Measurements from ENCODE around the gene C12orf75.

C12orf75 gene

DNA sequence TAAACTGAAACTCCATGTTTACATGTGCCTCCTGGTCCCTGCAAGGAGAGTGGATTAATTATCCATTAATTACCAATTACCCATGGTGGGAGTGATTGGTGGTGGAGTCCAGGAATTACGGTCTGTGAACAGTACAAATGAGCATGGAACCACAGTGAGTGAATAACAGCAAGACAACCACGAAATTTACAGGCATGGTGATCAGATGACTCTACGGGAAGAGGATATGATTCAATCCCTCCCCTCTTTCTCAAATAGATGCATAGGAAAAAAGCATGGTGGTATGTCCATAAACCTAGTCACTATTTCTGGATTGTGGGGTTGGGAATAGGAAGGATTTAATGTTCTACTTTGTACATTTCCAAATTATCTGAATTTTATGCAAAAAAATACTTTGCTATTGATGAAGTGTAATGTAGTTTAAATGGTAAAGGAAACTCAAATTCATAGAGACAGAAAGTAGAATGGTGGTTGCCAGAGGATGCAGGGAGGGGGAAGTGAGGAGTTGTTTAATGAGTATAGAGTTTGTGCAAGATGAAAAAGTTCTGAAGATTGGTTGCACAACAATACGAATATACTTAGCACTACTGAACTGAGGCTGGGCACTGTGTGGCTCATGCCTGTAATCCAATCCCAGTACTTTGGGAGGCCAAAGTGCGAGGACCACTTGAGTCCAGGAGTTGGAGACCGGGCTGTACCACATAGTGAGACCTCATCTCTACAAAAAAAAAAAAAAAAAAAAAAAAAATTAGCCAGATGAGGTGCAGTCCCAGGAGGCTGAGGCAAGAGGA lies 41.2 kb upstream of the C12orf75 start:
- DNase-seq (ENCODE audit: extremely low spot score) = no peak
- ChIA-PET POLR2A (no interaction called here), CTCF (interaction anchor here (0.9 kb wide), 1 partner anchor 31 kb away, joined by 3 read pairs; no protein-coding TSS in a partner anchor)
- TF ChIP-seq, protein P1, sequence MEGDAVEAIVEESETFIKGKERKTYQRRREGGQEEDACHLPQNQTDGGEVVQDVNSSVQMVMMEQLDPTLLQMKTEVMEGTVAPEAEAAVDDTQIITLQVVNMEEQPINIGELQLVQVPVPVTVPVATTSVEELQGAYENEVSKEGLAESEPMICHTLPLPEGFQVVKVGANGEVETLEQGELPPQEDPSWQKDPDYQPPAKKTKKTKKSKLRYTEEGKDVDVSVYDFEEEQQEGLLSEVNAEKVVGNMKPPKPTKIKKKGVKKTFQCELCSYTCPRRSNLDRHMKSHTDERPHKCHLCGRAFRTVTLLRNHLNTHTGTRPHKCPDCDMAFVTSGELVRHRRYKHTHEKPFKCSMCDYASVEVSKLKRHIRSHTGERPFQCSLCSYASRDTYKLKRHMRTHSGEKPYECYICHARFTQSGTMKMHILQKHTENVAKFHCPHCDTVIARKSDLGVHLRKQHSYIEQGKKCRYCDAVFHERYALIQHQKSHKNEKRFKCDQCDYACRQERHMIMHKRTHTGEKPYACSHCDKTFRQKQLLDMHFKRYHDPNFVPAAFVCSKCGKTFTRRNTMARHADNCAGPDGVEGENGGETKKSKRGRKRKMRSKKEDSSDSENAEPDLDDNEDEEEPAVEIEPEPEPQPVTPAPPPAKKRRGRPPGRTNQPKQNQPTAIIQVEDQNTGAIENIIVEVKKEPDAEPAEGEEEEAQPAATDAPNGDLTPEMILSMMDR (IDR thresholded peaks at IDR 0.05; ENCODE audit: control extremely low read depth, extremely low read depth, low read depth, missing control alignments) = no peak

DNA sequence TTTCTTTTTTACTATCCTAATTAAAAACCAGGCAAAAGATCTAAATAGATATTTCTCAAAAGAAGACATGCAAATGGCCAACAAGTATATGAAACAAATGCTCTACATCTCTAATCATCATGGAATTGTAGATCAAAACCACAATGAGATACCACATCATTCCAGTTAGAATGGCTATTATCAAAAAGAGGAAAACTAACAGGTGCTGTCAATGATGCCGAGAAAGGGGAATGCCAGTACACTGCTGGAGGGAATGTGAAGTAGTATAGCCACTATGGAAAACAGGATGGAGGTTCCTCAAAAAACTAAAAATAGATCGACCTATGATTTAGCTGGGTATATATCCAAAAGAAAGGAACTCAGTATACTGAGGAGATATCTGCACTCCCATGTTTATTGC lies 39.0 kb upstream of the C12orf75 start:
- no peak for DNase-seq (ENCODE audit: extremely low spot score)
- POLR2A ChIA-PET = no interaction called here
- CTCF ChIA-PET = interaction anchor here (1.2 to 1.4 kb wide), 2 partner anchors 14 to 24 kb away, joined by 3 read pairs; no protein-coding TSS in a partner anchor
- TF ChIP-seq, protein P1 (IDR thresholded peaks at IDR 0.05; ENCODE audit: control extremely low read depth, extremely low read depth, low read depth, missing control alignments) = no peak

DNA sequence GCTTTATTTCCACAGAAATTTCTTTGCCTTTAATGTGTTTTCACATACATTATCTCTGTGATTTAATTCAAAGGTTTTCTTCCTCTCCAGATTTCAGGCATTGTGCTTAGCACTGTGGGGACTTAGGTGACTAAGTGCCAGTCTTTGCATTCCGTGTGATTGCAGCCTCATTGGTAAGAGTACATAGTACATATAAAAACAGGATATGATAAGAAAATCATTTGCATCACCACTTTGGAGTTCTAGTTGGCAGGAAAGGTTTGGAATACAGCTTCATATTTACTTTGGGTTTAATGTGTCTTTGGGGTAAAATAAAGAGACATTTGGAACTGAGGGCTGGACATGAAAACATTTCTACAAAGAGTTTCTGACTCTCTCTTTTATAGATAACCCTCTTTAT lies 37.8 kb upstream of the C12orf75 start:
- ChIA-PET POLR2A (no interaction called here), CTCF (interaction anchor here (1.4 to 1.6 kb wide), 2 partner anchors 12 to 13 kb away, joined by 3 to 4 read pairs; no protein-coding TSS in a partner anchor)
- TF ChIP-seq, protein P1 (IDR thresholded peaks at IDR 0.05; ENCODE audit: control extremely low read depth, extremely low read depth, low read depth, missing control alignments) = no peak
- no peak for DNase-seq (ENCODE audit: extremely low spot score)

DNA sequence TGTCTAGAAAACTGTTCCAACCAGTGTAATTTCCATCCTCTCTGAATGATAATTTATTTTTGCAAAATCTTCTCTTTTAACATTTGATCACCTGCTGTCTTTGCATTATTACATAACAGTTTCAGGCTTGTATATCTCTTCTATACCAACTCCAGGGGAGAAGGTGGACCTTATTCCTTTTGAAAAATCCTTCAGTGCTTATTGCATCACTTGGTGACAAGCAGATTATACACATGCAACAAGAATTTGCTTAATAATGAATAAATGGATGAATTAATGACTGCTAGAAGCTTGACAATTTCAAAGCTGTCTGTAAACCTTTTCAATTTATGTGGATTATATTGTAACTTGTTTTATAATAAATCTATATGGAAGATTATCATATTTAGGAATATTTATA lies 37.3 kb upstream of the C12orf75 start:
- TF ChIP-seq, protein P1 (IDR thresholded peaks at IDR 0.05; ENCODE audit: control extremely low read depth, extremely low read depth, low read depth, missing control alignments) = no peak
- ChIA-PET POLR2A (no interaction called here), CTCF (interaction anchor here (1.2 to 1.6 kb wide), 3 partner anchors 12 to 15 kb away, joined by 3 to 4 read pairs (median 3); no protein-coding TSS in a partner anchor)
- no peak for DNase-seq (ENCODE audit: extremely low spot score)

DNA sequence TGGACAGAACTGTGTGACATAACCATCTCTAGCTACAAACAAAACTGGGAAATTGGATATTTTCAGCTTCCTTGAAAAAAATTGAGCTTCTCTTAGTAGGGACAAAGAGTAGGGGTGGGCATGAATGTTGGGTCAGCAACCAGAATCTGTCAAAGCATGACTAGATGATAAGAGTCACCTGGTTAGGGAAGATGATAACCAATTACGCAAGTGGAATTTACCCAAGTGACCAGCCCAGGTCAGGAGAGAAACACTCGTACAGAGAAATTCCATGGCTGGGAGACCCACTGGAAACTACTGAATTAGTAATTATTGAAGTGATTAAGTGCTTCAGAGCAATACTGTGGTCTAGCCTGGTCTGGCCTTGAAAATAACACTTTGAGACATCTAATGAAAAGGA lies 36.3 kb upstream of the C12orf75 start:
- POLR2A ChIA-PET = no interaction called here
- TF ChIP-seq, protein P1 (IDR thresholded peaks at IDR 0.05; ENCODE audit: control extremely low read depth, extremely low read depth, low read depth, missing control alignments) = no peak
- no peak for DNase-seq (ENCODE audit: extremely low spot score)
- CTCF ChIA-PET = interaction anchor here (0.9 to 1.9 kb wide), 5 partner anchors 14 to 27 kb away, joined by 3 to 5 read pairs (median 3); no protein-coding TSS in a partner anchor

DNA sequence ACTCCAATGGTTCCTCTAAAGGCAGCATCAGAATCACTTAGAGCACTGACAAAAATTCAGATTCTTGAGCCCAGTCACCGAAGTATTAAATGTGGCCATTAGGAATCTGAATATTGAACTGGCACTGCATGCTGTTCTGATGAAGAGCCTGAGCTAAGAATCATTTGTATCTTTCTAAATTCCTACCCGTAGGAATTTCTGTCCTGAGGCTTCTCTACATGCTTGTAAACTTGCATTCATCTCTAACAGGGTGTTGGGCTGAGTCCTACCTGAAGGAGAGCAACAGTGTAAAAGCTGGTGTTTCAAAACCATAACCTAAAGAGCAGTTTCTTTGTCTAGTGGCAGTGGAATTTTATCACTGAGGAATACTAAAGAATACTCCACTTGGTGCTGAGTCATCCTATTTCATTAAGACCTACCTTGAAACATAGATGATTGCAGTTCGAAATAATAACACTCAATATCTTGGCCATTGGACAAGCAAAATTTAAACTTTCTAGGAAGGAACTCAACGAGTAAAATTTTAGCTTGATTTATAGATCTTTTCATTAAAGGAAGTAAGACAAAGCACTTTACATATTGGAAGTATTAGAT lies 35.5 kb upstream of the C12orf75 start:
- ChIA-PET POLR2A (no interaction called here), CTCF (interaction anchor here (1.4 to 1.9 kb wide), 2 partner anchors 15 to 22 kb away, joined by 3 to 5 read pairs; no protein-coding TSS in a partner anchor)
- TF ChIP-seq, protein P1 (IDR thresholded peaks at IDR 0.05; ENCODE audit: control extremely low read depth, extremely low read depth, low read depth, missing control alignments) = no peak
- no peak for DNase-seq (ENCODE audit: extremely low spot score)

Measured in GM10248 (cell line).